CD4-positive, alpha-beta T cell (primary cell): ENCODE measurements around the gene ZNF764. TPM values are rescaled to one million over a fixed set of nuclear protein-coding genes. Genes with fewer than 3 reads are reported as not detected.

ENCODE experiments used
- ATAC-seq: fragments of 200-7000 bp; cut with Tn5 transposase; one replicate; pipeline ENCODE4 v1.10.0; 2022; ENCODE audit warnings: mild to moderate bottlenecking; ENCODE audit not compliant: poor library complexity
- CTCF ChIA-PET: fragments of 350-600 bp; sonication (Branson Sonifier 250); formaldehyde crosslinking; loops from one replicate; lab custom pipeline; 2021; ENCODE audit warnings: antibody characterized with exemption, inconsistent platforms; lab: Charles Lee
- POLR2A ChIA-PET: fragments of 350-600 bp; sonication (Branson Sonifier 250); formaldehyde crosslinking; loops from one replicate; lab custom pipeline; 2021; ENCODE audit warnings: antibody characterized with exemption, inconsistent platforms; lab: Charles Lee
- DNase-seq, 14 experiments: peaks; one replicate each; pipeline ENCODE4 v3.0.0-alpha.2; 2013 to 2020; ENCODE audit warnings: mixed read lengths in 2 of 14
- H3K27ac ChIP-seq, 2 donors: one replicate each; pipeline versions ENCODE4 v1.5.1 to v1.7.0; 2013; ENCODE audit warnings: low read length in 2 of 2, low read depth in 1 of 2, mild to moderate bottlenecking in 1 of 2
- H3K27me3 ChIP-seq, 2 experiments: 1 replicate in 1 of 2; 2 replicates in 1 of 2; pipeline versions ENCODE4 v1.6.1 to v1.7.0; 2013; ENCODE audit warnings: low read length in 2 of 2, control low read depth in 1 of 2, mild to moderate bottlenecking in 1 of 2, moderate library complexity in 1 of 2; ENCODE audit not compliant: insufficient read depth in 2 of 2, control insufficient read depth in 1 of 2
- H3K36me3 ChIP-seq: one replicate; pipeline ENCODE4 v1.6.1; 2013; ENCODE audit warnings: low read length, control low read depth; ENCODE audit not compliant: insufficient read depth
- H3K4me1 ChIP-seq: one replicate; pipeline ENCODE4 v1.6.1; 2013; ENCODE audit warnings: low read length, control low read depth; ENCODE audit not compliant: insufficient read depth
- H3K4me3 ChIP-seq: one replicate; pipeline ENCODE4 v1.5.1; 2013; ENCODE audit warnings: mild to moderate bottlenecking, low read length, moderate library complexity
- H3K9me3 ChIP-seq, 2 experiments: 1 replicate in 1 of 2; 2 replicates in 1 of 2; pipeline versions ENCODE4 v1.6.1 to v1.7.0; 2013; ENCODE audit warnings: low read length in 2 of 2, mild to moderate bottlenecking in 2 of 2, control low read depth in 1 of 2, moderate library complexity in 1 of 2; ENCODE audit not compliant: control insufficient read depth in 1 of 2, insufficient read depth in 1 of 2
- H3K27ac Mint-ChIP-seq: one replicate; pipeline ENCODE4 v1.8.0; 2020; ENCODE audit warnings: mixed read lengths
- H3K27me3 Mint-ChIP-seq: one replicate; pipeline ENCODE4 v1.8.0; 2021; ENCODE audit warnings: mixed read lengths
- H3K36me3 Mint-ChIP-seq: one replicate; pipeline ENCODE4 v1.8.0; 2021; ENCODE audit warnings: low read depth, mixed read lengths
- H3K4me1 Mint-ChIP-seq: one replicate; pipeline ENCODE4 v1.8.0; 2021; ENCODE audit warnings: low read depth, mixed read lengths
- H3K4me3 Mint-ChIP-seq: one replicate; pipeline ENCODE4 v1.8.0; 2020; ENCODE audit warnings: mild to moderate bottlenecking, mixed read lengths
- H3K9me3 Mint-ChIP-seq: one replicate; pipeline ENCODE4 v1.8.0; 2020; ENCODE audit warnings: mixed read lengths
- CTCF ChIP-seq: fragments of 200-600 bp; IDR thresholded peaks from one replicate; pipeline ENCODE4 v1.8.0; 2022; ENCODE audit warnings: antibody characterized with exemption, mild to moderate bottlenecking
- intact Hi-C, 2 experiments: fragments of 100-400 bp; cut with DNase I in 1 of 2; cut with micrococcal nuclease in 1 of 2; formaldehyde crosslinking; loops; one replicate each; pipeline versions ENCODE4 v1.15.1 to v1.9.0; 2023 to 2025; cut with DNase I, micrococcal nuclease
- total RNA-seq, 174 experiments: library from RNA in 2 of 174; stranded (reverse) in 2 of 174; gene quantifications; one replicate each; pipeline ENCODE4 v1.2.3 and lab custom pipeline; 2021 to 2026

ZNF764 gene
- total RNA-seq, 2 experiments from 2014 or later: 20.4 to 22.9 TPM

GRCh38 chr16:30533748-30534367, 24.3 kb downstream of the ZNF764 start:
- peak overlapping the region; percentile 85 to 96 for H3K27ac ChIP-seq
- DNase-seq (peak in 3 of 14 experiments; percentile 24 to 50 (median 35)), ATAC-seq (no peak)
- peaks cover 17% of the 10 kb centered on the region for H3K36me3 ChIP-seq
- H3K9me3 ChIP-seq: no peaks in the 10 kb centered on the region
- H3K4me1 ChIP-seq: peaks cover 57% of the 10 kb centered on the region
- Mint-ChIP-seq H3K4me3 (peak overlapping the region; percentile 94), H3K4me1 (peaks cover 44% of the 10 kb centered on the region), H3K9me3 (no peaks in the 10 kb centered on the region), H3K27ac (peak overlapping the region; percentile 99), H3K36me3 (peaks cover 28% of the 10 kb centered on the region), H3K27me3 (no peaks in the 10 kb centered on the region)
- H3K4me3 ChIP-seq: peak overlapping the region; percentile 87
- H3K27me3 ChIP-seq: no peaks in the 10 kb centered on the region
- ChIA-PET CTCF (interaction anchor here (2.5 to 4.2 kb wide), 5 partner anchors 18 to 104 kb away, joined by 15 to 68 read pairs (median 28); partner anchors contain the start of genes DCTPP1, ZNF688 and ZNF764), POLR2A (interaction anchor here (1.0 to 3.6 kb wide), 18 partner anchors 10 to 442 kb away, joined by 3 to 116 read pairs (median 14); partner anchors contain the start of genes DCTPP1, FBRS, PRR14 and TBX6)
- intact Hi-C loops: loop anchor here (2.0 to 5.0 kb wide), 4 partner anchors 17 to 98 kb away; partner anchors contain the start of gene ZNF689 (in 1 of the 2)
- TF ChIP-seq CTCF: no peak

GRCh38 chr16:30533146-30533522, 25.0 kb downstream of the ZNF764 start:
- ChIA-PET CTCF (interaction anchor here (3.8 to 4.2 kb wide), 3 partner anchors 19 to 103 kb away, joined by 28 to 68 read pairs (median 40); partner anchors contain the start of genes DCTPP1 and ZNF764), POLR2A (interaction anchor here (3.2 to 3.6 kb wide), 4 partner anchors 25 to 115 kb away, joined by 19 to 116 read pairs (median 47); partner anchors contain the start of genes ZNF688 and ZNF764)
- Histone ChIP-seq H3K4me3 (no peak overlapping the region), H3K36me3 (peaks cover 17% of the 10 kb centered on the region), H3K27ac (no peak overlapping the region), H3K27me3 (no peaks in the 10 kb centered on the region), H3K9me3 (no peaks in the 10 kb centered on the region), H3K4me1 (peaks cover 62% of the 10 kb centered on the region)
- peak in 1 of 14 experiments; percentile 28 for DNase-seq
- peak overlapping the region; percentile 85 for H3K4me3 Mint-ChIP-seq
- peaks cover 48% of the 10 kb centered on the region for H3K4me1 Mint-ChIP-seq
- H3K27me3 Mint-ChIP-seq: no peaks in the 10 kb centered on the region
- intact Hi-C loops: loop anchor here in 1 of 2 experiments (5.0 kb wide), 1 partner anchor 99 kb away; no protein-coding TSS in a partner anchor
- H3K9me3 Mint-ChIP-seq: no peaks in the 10 kb centered on the region
- H3K36me3 Mint-ChIP-seq: peaks cover 28% of the 10 kb centered on the region
- TF ChIP-seq CTCF: no peak
- peak overlapping the region; percentile 99 for H3K27ac Mint-ChIP-seq
- ATAC-seq: no peak

- H3K4me1 Mint-ChIP-seq: peaks cover 50% of the 10 kb centered on the region
- H3K27me3 ChIP-seq: no peaks in the 10 kb centered on the region
- no peak overlapping the region for H3K27ac ChIP-seq
- no peak for TF ChIP-seq CTCF
- no peak for ATAC-seq
- no peaks in the 10 kb centered on the region for H3K27me3 Mint-ChIP-seq
- no peaks in the 10 kb centered on the region for H3K9me3 ChIP-seq
- H3K27ac Mint-ChIP-seq: peak overlapping the region; percentile 49
- intact Hi-C loops: loop anchor here in 1 of 2 experiments (5.0 kb wide), 1 partner anchor 100 kb away; no protein-coding TSS in a partner anchor
- peaks cover 28% of the 10 kb centered on the region for H3K36me3 Mint-ChIP-seq
- H3K36me3 ChIP-seq: peaks cover 17% of the 10 kb centered on the region
- ChIA-PET CTCF (interaction anchor here (3.8 to 4.2 kb wide), 2 partner anchors 20 to 102 kb away, joined by 28 to 40 read pairs; partner anchors contain the start of gene DCTPP1), POLR2A (interaction anchor here (3.6 kb wide), 1 partner anchor 25 kb away, joined by 116 read pairs; the partner anchor contains the start of gene ZNF764)
- H3K9me3 Mint-ChIP-seq: no peaks in the 10 kb centered on the region
- peak overlapping the region; percentile 85 for H3K4me3 Mint-ChIP-seq
- peaks cover 68% of the 10 kb centered on the region for H3K4me1 ChIP-seq
- H3K4me3 ChIP-seq: no peak overlapping the region
- DNase-seq: peak in 1 of 14 experiments; percentile 35
Observed at GRCh38 chr16:30532285-30533145, 25.7 kb downstream of the ZNF764 start.
